K562 (cell line): ENCODE measurements around the gene ZNF625. TPM values are rescaled to one million over a fixed set of nuclear protein-coding genes. Genes with fewer than 3 reads are reported as not detected.
A peak's percentile ranks its signal among the peaks of the same experiment; 100 is the strongest.

ENCODE experiments used
- ATAC-seq: fragments of 200-7000 bp; cut with Tn5 transposase; 3 replicates; pipeline ENCODE4 v1.9.1; 2020; ENCODE audit warnings: moderate library complexity
- BruUV-seq: library from RNA; stranded (reverse); fragments of 400-500 nt; replicated peaks from 2 replicates; lab custom pipeline; 2021; lab: Mats Ljungman, UMichigan
- CTCF ChIA-PET: fragments of 300-600 bp; formaldehyde crosslinking; extraction: SDS; loops from one replicate; lab custom pipeline; 2021; ENCODE audit warnings: low intra/inter-chr PET ratio; lab: Yijun Ruan, JAX
- POLR2A ChIA-PET: fragments of 300-600, 350-650 bp; sonication (Branson Sonifier 250); formaldehyde crosslinking; extraction: SDS; loops from one replicate; lab custom pipeline; 2021; ENCODE audit warnings: antibody characterized with exemption, inconsistent platforms; lab: Yijun Ruan, JAX
- DNase-seq, 4 experiments: peaks; one replicate each; pipeline versions ENCODE4 v3.0.0 to v3.0.0-alpha.2; 2011 to 2018; ENCODE audit warnings: low spot score in 3 of 4, mixed read lengths in 3 of 4; ENCODE audit errors: extremely low read depth in 1 of 4
- FAIRE-seq: peaks from 2 replicates; lab custom pipeline; 2011; peaks lifted over from hg19 to GRCh38; lab: Jason Lieb, UNC
- H2AFZ ChIP-seq: 2 replicates; pipeline ENCODE4 v1.6.0; 2011; ENCODE audit warnings: low read depth, low read length, control low read depth, inconsistent platforms
- H3K27ac ChIP-seq: fragments of 200-600 bp; 3 replicates; pipeline ENCODE4 v1.8.0; 2011; ENCODE audit warnings: low read depth, mild to moderate bottlenecking, control low read depth, inconsistent platforms, low read length, moderate library complexity, mixed read lengths; ENCODE audit errors: extremely low read depth
- H3K27me3 ChIP-seq, 2 experiments: fragments of 300-600 bp in 1 of 2; 2 replicates in 1 of 2; 3 replicates in 1 of 2; pipeline versions ENCODE4 v1.6.0 to v1.8.0; 2011; ENCODE audit warnings: inconsistent platforms in 2 of 2, low read length in 2 of 2, mild to moderate bottlenecking in 1 of 2, mixed read lengths in 1 of 2, moderate library complexity in 1 of 2; ENCODE audit not compliant: control insufficient read depth in 2 of 2, insufficient read depth in 2 of 2
- H3K36me3 ChIP-seq: fragments of 300-600 bp; 3 replicates; pipeline ENCODE4 v1.8.0; 2011; ENCODE audit warnings: mild to moderate bottlenecking, low read length, inconsistent platforms; ENCODE audit not compliant: control insufficient read depth, insufficient read depth
- H3K4me1 ChIP-seq, 2 experiments: fragments of 200-600 bp in 1 of 2; replicated peaks in 1 of 2; 2 replicates in 1 of 2; 3 replicates in 1 of 2; pipeline versions ENCODE4 v1.5.1 to v1.8.0; 2011; ENCODE audit warnings: inconsistent platforms in 2 of 2, low read length in 2 of 2, mild to moderate bottlenecking in 1 of 2, mixed read lengths in 1 of 2, moderate library complexity in 1 of 2; ENCODE audit not compliant: control insufficient read depth in 2 of 2, insufficient read depth in 2 of 2
- H3K4me2 ChIP-seq: 2 replicates; pipeline ENCODE4 v1.6.1; 2011; ENCODE audit warnings: low read length, control low read depth, inconsistent platforms, mixed read lengths; ENCODE audit not compliant: insufficient read depth
- H3K4me3 ChIP-seq: fragments of 200-600 bp; sonication (generic), shearing (Covaris generic); 2 replicates; pipeline ENCODE4 v1.5.1; 2016; ENCODE audit warnings: control low read depth, inconsistent platforms
- H3K79me2 ChIP-seq: fragments of 200-600 bp; 3 replicates; pipeline ENCODE4 v1.8.0; 2011; ENCODE audit warnings: low read length, inconsistent platforms; ENCODE audit not compliant: control insufficient read depth, insufficient read depth
- H3K9ac ChIP-seq, 2 experiments: 2 replicates each; pipeline versions ENCODE4 v1.6.0 to v1.6.1; 2011; ENCODE audit warnings: low read depth in 2 of 2, low read length in 2 of 2, control low read depth in 1 of 2, inconsistent platforms in 1 of 2, mild to moderate bottlenecking in 1 of 2, mixed read lengths in 1 of 2; ENCODE audit not compliant: insufficient read depth in 1 of 2
- H3K9me1 ChIP-seq: one replicate; pipeline ENCODE4 v1.6.0; 2011; ENCODE audit warnings: inconsistent platforms, mild to moderate bottlenecking, low read length, moderate library complexity; ENCODE audit not compliant: control insufficient read depth, insufficient read depth
- H3K9me3 ChIP-seq: replicated peaks from 2 replicates; pipeline ENCODE4 v1.5.1; 2011; ENCODE audit warnings: low read depth, low read length, inconsistent platforms; ENCODE audit not compliant: control insufficient read depth, insufficient read depth
- H4K20me1 ChIP-seq: replicated peaks from 2 replicates; pipeline ENCODE4 v1.6.1; 2011; ENCODE audit warnings: low read length, inconsistent platforms, mixed read lengths; ENCODE audit not compliant: control insufficient read depth, insufficient read depth
- CC2D1A ChIP-seq: fragments of 450-650 bp; IDR thresholded peaks from 2 replicates; pipeline ENCODE4 v1.6.1; 2017; ENCODE audit warnings: mild to moderate bottlenecking
- KLF1 ChIP-seq: fragments of 450-650 bp; IDR thresholded peaks from 2 replicates; pipeline ENCODE4 v1.6.1; 2016; ENCODE audit warnings: missing genetic modification characterization, missing compliant biosample characterization
- MCM5 ChIP-seq: fragments of 450-650 bp; IDR thresholded peaks from 2 replicates; pipeline ENCODE4 v1.6.1; 2016; ENCODE audit warnings: low read depth
- NBN ChIP-seq: fragments of 450-650 bp; IDR thresholded peaks from 2 replicates; pipeline ENCODE4 v1.6.1; 2016; ENCODE audit warnings: low read depth, mild to moderate bottlenecking
- PHF21A ChIP-seq: fragments of 450-650 bp; IDR thresholded peaks from 2 replicates; pipeline ENCODE4 v1.6.1; 2017; ENCODE audit warnings: low read depth, borderline replicate concordance
- RAD21 ChIP-seq, 2 experiments: fragments of 250-450 bp in 1 of 2; fragments of 450-650 bp in 1 of 2; sonication (Bioruptor Pico) in 1 of 2; formaldehyde crosslinking in 1 of 2; IDR thresholded peaks in 1 of 2; conservative IDR thresholded peaks in 1 of 2; 2 replicates each; pipeline versions ENCODE4 v1.4.0 to v1.8.0; 2020 to 2022; ENCODE audit warnings: mild to moderate bottlenecking in 2 of 2, moderate library complexity in 1 of 2
- STAG1 ChIP-seq: sonication (generic); formaldehyde crosslinking; IDR thresholded peaks from 2 replicates; pipeline ENCODE4 v1.5.0; 2020; ENCODE audit warnings: missing genetic modification reagents, borderline replicate concordance
- XRCC4 ChIP-seq: IDR thresholded peaks from one replicate; pipeline ENCODE4 v1.6.1; 2011; ENCODE audit not compliant: insufficient read depth, insufficient read length; ENCODE audit errors: extremely low read depth
- ZFP30 ChIP-seq: fragments of 250-450 bp; sonication (Bioruptor Pico); IDR thresholded peaks from 2 replicates; pipeline ENCODE4 v1.8.0; 2022; ENCODE audit warnings: moderate library complexity, mild to moderate bottlenecking, inconsistent platforms, borderline replicate concordance
- WGBS: fragments of 100-300 bp; shearing (Covaris generic); methylation state at CpG from one replicate; pipeline ENCODE4 v1.1.6; 2016; ENCODE audit warnings: low coverage, mixed read lengths; ENCODE audit not compliant: insufficient coverage; ENCODE audit errors: missing lambda C conversion rate; 5-methylcytosine and 5-hydroxymethylcytosine counted together
- in situ Hi-C: fragments of 300-500 bp; cut with MboI; formaldehyde crosslinking; loops from 4 replicates; pipeline ENCODE4 v1.15.0; 2018; ENCODE audit warnings: inconsistent platforms, mixed read lengths
- intact Hi-C: fragments of 100-400 bp; cut with micrococcal nuclease; formaldehyde crosslinking; loops from 2 replicates; pipeline ENCODE4 v1.14.2; 2022
- polyA plus RNA-seq, 8 experiments: library from polyadenylated mRNA; depleted of rRNA in 4 of 8; stranded (reverse) in 5 of 8; unstranded in 3 of 8; fragments of >200 nt; fragmentation: Nextera tagmentation in 2 of 8; fragmentation: Illumina TruSeq in 1 of 8; extraction: Ambion mirVana in 2 of 8; extraction: Trizol in 1 of 8; gene quantifications; 2 replicates each; pipeline versions ENCODE4 v1.2.1 to v1.2.3, GENCODE V29; 2011 to 2014; ENCODE audit warnings: inconsistent platforms in 1 of 8, missing spikeins in 1 of 8
- total RNA-seq, 7 experiments: library from RNA; depleted of rRNA in 6 of 7; stranded (reverse); fragments of >200 nt in 6 of 7; fragmentation: Illumina TruSeq in 2 of 7; extraction: Trizol in 2 of 7; gene quantifications; 2 replicates each; pipeline versions ENCODE4 v1.2.1 to v1.2.3, GENCODE V29; 2011 to 2021; ENCODE audit warnings: low replicate concordance in 1 of 7
- TF ChIP-seq, protein P1 (sequence below): fragments of 450-650 bp; IDR thresholded peaks from one replicate; pipeline ENCODE4 v1.6.1; 2018; ENCODE audit warnings: mild to moderate bottlenecking, moderate library complexity; ENCODE audit not compliant: partially characterized antibody
- TF ChIP-seq, protein P2 (sequence below), 2 experiments: IDR thresholded peaks; 2 replicates each; pipeline ENCODE4 v1.6.1; 2011; ENCODE audit warnings: borderline replicate concordance in 1 of 2, control low read depth in 1 of 2, low read depth in 1 of 2, low read length in 1 of 2, mild to moderate bottlenecking in 1 of 2, mixed read lengths in 1 of 2, moderate library complexity in 1 of 2; ENCODE audit not compliant: insufficient read depth in 1 of 2, insufficient read length in 1 of 2, poor library complexity in 1 of 2, severe bottlenecking in 1 of 2; ENCODE audit errors: extremely low read depth in 1 of 2

ZNF625 gene
- total and polyA plus RNA-seq, 9 of the 15 experiments (the other 6 are each of a cell fraction or from before 2014, with no cell fraction given), result 0.07 to 0.09 TPM; not detected in 7

DNA sequence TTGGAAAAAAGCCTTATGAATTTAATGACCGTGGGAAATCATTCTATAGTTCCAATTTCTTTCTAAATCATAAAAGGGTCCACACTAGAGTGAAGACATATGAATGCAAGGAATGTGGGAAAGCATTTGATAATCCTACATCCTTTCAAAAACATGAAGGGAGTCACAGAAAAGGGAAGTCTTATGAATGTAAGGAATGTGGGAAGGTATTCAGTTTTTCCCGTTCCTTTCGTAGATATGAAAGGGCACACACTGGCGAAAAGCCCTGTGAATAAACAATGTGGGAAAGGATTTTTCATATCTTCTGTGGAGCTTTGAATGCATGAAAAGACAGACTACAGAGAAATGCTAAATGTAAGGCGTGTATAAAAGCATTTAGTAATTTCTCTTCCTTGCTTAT, 43.4 kb downstream of the ZNF625 start:
- no peak overlapping the region for H3K9ac ChIP-seq
- CTCF ChIA-PET, result no interaction called here

DNA sequence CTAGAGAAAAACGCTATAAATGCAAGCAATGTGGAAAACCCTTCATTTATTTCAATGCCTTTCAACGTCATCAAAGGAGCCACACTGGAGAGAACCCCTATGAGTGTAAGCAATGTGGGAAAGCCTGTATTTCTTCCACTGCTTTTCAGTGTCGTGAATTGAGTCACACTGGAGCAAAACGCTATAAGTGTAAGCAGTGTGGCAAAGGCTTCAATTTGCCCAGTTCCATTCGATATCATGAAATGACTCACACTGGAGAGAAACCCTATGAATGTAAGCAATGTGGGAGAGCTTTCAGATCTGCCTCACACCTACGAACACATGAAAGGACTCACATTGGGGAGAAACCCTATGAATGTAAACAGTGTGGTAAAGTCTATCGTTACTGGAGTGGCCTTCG, 43.8 kb downstream of the ZNF625 start:
- POLR2A ChIA-PET, result no interaction called here
- H3K27ac ChIP-seq, result no peak overlapping the region
- no peak for DNase-seq
- no peak for TF ChIP-seq XRCC4
- TF ChIP-seq NBN, result no peak
- TF ChIP-seq CC2D1A, result no peak
- TF ChIP-seq RAD21 (CRISPR knock-in tag; conservative IDR thresholded peaks at IDR 0.05 in 1 of 2, IDR thresholded peaks at IDR 0.05 in 1 of 2), result no peak
- TF ChIP-seq PHF21A, result no peak
- TF ChIP-seq, protein P1, sequence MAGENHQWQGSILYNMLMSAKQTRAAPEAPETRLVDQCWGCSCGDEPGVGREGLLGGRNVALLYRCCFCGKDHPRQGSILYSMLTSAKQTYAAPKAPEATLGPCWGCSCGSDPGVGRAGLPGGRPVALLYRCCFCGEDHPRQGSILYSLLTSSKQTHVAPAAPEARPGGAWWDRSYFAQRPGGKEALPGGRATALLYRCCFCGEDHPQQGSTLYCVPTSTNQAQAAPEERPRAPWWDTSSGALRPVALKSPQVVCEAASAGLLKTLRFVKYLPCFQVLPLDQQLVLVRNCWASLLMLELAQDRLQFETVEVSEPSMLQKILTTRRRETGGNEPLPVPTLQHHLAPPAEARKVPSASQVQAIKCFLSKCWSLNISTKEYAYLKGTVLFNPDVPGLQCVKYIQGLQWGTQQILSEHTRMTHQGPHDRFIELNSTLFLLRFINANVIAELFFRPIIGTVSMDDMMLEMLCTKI, result no peak
- no peak for TF ChIP-seq STAG1
- TF ChIP-seq, protein P2, sequence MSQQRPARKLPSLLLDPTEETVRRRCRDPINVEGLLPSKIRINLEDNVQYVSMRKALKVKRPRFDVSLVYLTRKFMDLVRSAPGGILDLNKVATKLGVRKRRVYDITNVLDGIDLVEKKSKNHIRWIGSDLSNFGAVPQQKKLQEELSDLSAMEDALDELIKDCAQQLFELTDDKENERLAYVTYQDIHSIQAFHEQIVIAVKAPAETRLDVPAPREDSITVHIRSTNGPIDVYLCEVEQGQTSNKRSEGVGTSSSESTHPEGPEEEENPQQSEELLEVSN (IDR thresholded peaks at IDR 0.05; ENCODE audit: borderline replicate concordance in 1 of 2, extremely low read depth in 1 of 2, insufficient read depth in 1 of 2, insufficient read length in 1 of 2, low read depth in 1 of 2, low read length in 1 of 2, poor library complexity in 1 of 2, severe bottlenecking in 1 of 2), result no peak
- TF ChIP-seq ZFP30 (CRISPR knock-in tag), result no peak

More for the DNA sequence above, 43.4 kb downstream of the ZNF625 start:
- DNase-seq, result no peak
- WGBS, result 57% methylated on average over 5 of the region's 5 CpGs
- H3K27me3 ChIP-seq, result no peaks in the 10 kb centered on the region
- no peak for ATAC-seq
- POLR2A ChIA-PET, result interaction anchor here (0.7 kb wide), 1 partner anchor 381 kb away, joined by 4 read pairs; no protein-coding TSS in a partner anchor
- BruUV-seq, result TSS peak; percentile 23
- intact Hi-C loops, result no loop called here
- no peak for FAIRE-seq
- peaks cover 0 to 5% of the 10 kb centered on the region in 2 experiments; a peak in 2 of 5 replicates for H3K4me1 ChIP-seq
- H2AFZ ChIP-seq, result no peak overlapping the region
- H3K79me2 ChIP-seq, result no peaks in the 10 kb centered on the region
- peaks cover 38% of the 10 kb centered on the region for H3K36me3 ChIP-seq
- no peak overlapping the region for H3K4me2 ChIP-seq
- no peaks in the 10 kb centered on the region for H3K9me1 ChIP-seq
- H4K20me1 ChIP-seq, result no peaks in the 10 kb centered on the region
- TF ChIP-seq KLF1 (tag) (no peak), MCM5 (no peak)
- no peak overlapping the region for H3K27ac ChIP-seq
- in situ Hi-C loops, result no loop called here
- H3K9me3 ChIP-seq, result peaks cover 25% of the 10 kb centered on the region
- H3K4me3 ChIP-seq, result no peak overlapping the region

More for the DNA sequence above, 43.8 kb downstream of the ZNF625 start:
- Histone ChIP-seq H3K36me3 (peaks cover 38% of the 10 kb centered on the region), H4K20me1 (no peaks in the 10 kb centered on the region), H3K9ac (no peak overlapping the region), H3K27me3 (no peaks in the 10 kb centered on the region), H3K4me1 (peaks cover 0 to 4% of the 10 kb centered on the region in 2 experiments; a peak in 2 of 5 replicates), H2AFZ (no peak overlapping the region), H3K4me2 (no peak overlapping the region), H3K9me1 (no peaks in the 10 kb centered on the region), H3K79me2 (no peaks in the 10 kb centered on the region), H3K4me3 (no peak overlapping the region), H3K9me3 (peaks cover 25% of the 10 kb centered on the region)
- FAIRE-seq (no peak), ATAC-seq (no peak)
- CTCF ChIA-PET, result no interaction called here
- 60% methylated on average over 8 of the region's 8 CpGs for WGBS
- BruUV-seq, result no TSS peak
- intact Hi-C loops, result no loop called here
- in situ Hi-C loops, result no loop called here
